Liver (tissue), 3 donors: ENCODE data around the gene RNF214.

Experiments used
- ATF3 ChIP-seq: IDR thresholded peaks from 2 replicates; pipeline ENCODE4 v1.6.1; 2016; ENCODE audit warnings: antibody characterized with exemption
- CTCF ChIP-seq: fragments of 150-350 bp; IDR thresholded peaks from 2 replicates; pipeline ENCODE4 v1.5.1; 2017; ENCODE audit warnings: improper control_type of control experiment, low read depth, low read length; ENCODE audit not compliant: missing input control
- EGR1 ChIP-seq, 2 donors: IDR thresholded peaks; 2 replicates each; pipeline ENCODE4 v1.6.1; 2016 to 2018; ENCODE audit warnings: antibody characterized with exemption in 2 of 2, low read depth in 2 of 2
- FOXA1 ChIP-seq: IDR thresholded peaks from 2 replicates; pipeline ENCODE4 v1.6.1; 2016; ENCODE audit warnings: antibody characterized with exemption
- GABPA ChIP-seq, 2 donors: IDR thresholded peaks in 1 of 2; conservative IDR thresholded peaks in 1 of 2; 2 replicates each; pipeline ENCODE4 v1.6.1; 2016; ENCODE audit warnings: antibody characterized with exemption in 2 of 2, mild to moderate bottlenecking in 1 of 2, moderate library complexity in 1 of 2
- HNF4A ChIP-seq, 2 donors: conservative IDR thresholded peaks; 2 replicates each; pipeline ENCODE4 v1.6.1; 2016; ENCODE audit warnings: antibody characterized with exemption in 2 of 2, mild to moderate bottlenecking in 2 of 2
- JUND ChIP-seq, 2 donors: IDR thresholded peaks; 2 replicates each; pipeline ENCODE4 v1.6.1; 2016; ENCODE audit warnings: antibody characterized with exemption in 2 of 2
- MAX ChIP-seq: IDR thresholded peaks from 2 replicates; pipeline ENCODE4 v1.6.1; 2016; ENCODE audit warnings: antibody characterized with exemption
- RAD21 ChIP-seq, 2 donors: IDR thresholded peaks; 2 replicates each; pipeline ENCODE4 v1.6.1; 2016; ENCODE audit warnings: antibody characterized with exemption in 2 of 2, mild to moderate bottlenecking in 2 of 2
- REST ChIP-seq: IDR thresholded peaks from 2 replicates; pipeline ENCODE4 v1.6.1; 2016; ENCODE audit warnings: antibody characterized with exemption, mild to moderate bottlenecking
- SP1 ChIP-seq: IDR thresholded peaks from 2 replicates; pipeline ENCODE4 v1.6.1; 2018; ENCODE audit warnings: antibody characterized with exemption, mild to moderate bottlenecking
- TAF1 ChIP-seq: conservative IDR thresholded peaks from 2 replicates; pipeline ENCODE4 v1.6.1; 2016; ENCODE audit warnings: antibody characterized with exemption, mild to moderate bottlenecking
- YY1 ChIP-seq: IDR thresholded peaks from 2 replicates; pipeline ENCODE4 v1.6.1; 2016; ENCODE audit warnings: antibody characterized with exemption, mild to moderate bottlenecking
- ZBTB33 ChIP-seq: IDR thresholded peaks from 2 replicates; pipeline ENCODE4 v1.6.1; 2016; ENCODE audit warnings: antibody characterized with exemption
- donor health status: healthy.
- donor health status: healthy.

GRCh38 chr11:117334896-117335295, 102.4 kb downstream of the RNF214 start:
- TF ChIP-seq CTCF (no peak), REST (no peak), MAX (no peak), GABPA (IDR thresholded peaks at IDR 0.05 in 1 of 2, conservative IDR thresholded peaks at IDR 0.05 in 1 of 2) (no peak), EGR1 (IDR thresholded peaks at IDR 0.05; ENCODE audit: low read depth in 2 of 2) (no peak), ATF3 (no peak), YY1 (no peak), RAD21 (IDR thresholded peaks at IDR 0.05) (no peak), ZBTB33 (no peak), HNF4A (conservative IDR thresholded peaks at IDR 0.05) (no peak), TAF1 (no peak), JUND (IDR thresholded peaks at IDR 0.05) (no peak), FOXA1 (no peak), SP1 (no peak)
